Right forelimb (tissue), 1 donor: ENCODE results near the gene CFAP141.
"Not testable (repeated sequence)": the region's sequence is repeated elsewhere in the genome, so short reads cannot be mapped to it uniquely, and the experiment has no call there.

ENCODE experiments used
- DNase-seq: peaks from one replicate; pipeline ENCODE4 v3.0.0-alpha.2; 2018

CFAP141 gene

DNA sequence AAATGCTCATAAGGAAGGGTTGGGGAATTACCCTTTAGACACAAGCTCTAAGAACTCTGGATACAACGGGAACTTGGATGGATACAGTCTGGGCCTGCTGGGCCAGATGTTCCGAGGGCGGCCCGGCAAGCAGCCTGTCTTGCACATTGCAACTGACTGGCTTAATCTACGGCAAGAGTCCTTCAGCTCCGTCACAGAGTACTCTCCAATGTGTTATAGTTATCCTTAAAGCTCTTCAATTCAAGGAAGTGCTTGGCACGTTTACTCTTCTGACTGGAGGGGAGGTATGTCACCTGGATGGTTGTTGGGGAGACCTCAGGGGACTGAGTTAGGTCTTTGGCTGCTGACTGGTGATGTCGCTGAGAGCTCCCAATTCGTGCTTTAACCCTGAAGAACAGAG lies 1.1 kb upstream of the CFAP141 start:
- DNase-seq: no peak

DNA sequence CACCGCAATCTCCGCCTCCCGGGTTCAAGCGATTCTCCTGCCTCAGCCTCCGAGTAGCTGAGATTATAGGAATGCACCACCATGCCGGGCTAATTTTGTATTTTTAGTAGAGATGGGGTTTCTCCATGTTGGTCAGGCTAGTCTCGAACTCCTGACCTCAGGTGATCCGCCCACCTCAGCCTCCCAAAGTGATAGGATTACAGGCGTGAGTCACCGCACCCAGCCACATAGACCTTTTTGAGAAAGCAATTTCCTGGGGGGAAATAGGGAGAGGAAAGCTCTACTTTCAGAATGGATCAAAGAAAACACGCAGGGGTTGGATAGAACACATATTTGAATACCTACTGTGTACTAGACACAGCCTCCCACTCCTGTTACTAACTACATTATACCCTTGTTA lies 355 bp downstream of the CFAP141 start:
- not testable (repeated sequence) for DNase-seq

DNA sequence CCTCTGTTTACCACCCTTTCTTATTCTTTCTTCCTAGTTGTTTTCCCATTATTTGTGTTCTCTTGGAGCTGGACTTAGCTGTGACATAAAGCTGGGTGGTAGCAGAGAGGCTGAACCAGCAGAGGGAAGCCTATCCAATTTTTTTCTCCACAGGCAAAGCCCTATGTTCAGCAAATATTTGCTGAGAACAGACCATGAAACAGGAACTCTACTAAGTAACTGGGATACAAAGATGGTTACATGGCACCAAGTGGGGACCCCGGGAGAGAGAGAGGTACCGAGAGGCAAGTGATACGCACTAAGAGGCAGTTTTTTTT lies 6.6 kb downstream of the CFAP141 start:
- DNase-seq: no peak

DNA sequence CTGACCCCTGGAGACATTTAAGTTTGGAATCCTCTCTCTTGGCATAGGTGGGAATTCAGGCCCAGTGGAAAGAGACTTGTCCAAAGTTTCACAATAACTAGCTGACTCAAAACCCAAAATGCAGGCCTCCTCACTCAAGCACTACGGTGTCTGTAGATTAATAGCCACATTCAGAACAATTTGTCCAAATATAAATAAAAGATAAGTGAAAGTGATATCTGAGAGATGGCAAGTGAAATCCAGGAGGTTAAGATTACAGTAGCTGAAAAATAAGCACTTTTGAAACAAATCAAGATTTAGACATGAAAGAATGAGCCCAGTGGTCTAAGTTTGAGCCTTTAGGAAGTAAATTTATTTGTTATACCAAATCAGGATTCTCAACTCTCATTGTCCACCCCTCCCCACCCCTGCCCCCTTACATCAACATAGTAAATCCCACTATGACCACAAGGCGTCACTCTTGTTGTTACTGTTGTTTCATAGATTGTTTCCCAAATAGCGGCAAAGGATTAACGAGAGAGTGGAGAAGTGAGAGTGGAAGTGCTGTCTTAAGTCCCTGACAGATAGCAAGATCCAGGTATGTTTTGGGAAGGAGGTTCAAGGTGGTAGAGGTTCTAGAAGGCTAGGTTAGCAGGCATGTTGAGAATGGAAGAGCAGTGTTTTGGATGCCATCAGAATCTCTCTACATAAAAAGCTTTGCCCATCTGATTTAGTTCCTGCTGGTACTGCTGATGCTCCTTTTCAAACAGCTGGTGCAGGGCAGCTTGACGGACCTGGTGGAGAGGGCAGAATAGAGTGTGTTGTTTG lies 7.2 kb downstream of the CFAP141 start:
- no peak for DNase-seq

DNA sequence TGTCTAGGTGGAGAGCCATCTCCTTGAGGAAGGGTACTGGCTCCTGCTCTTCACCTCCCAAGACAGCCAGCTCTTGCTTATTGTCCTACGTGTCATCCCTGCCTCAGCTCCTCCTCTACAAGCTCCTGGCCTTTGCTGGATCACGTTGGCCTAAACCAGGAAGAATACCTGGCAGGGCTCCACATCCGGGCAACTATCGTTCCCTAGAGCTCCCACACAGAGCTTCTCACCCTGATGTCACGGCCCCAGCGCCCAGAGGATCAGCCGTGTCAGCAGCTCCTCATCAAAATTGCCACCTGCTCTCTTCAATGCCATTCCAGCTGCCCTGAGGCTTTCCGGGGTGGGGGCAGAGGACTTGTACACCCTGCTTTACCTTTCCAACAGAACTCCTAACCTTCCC lies 12.3 kb downstream of the CFAP141 start:
- no peak for DNase-seq

DNA sequence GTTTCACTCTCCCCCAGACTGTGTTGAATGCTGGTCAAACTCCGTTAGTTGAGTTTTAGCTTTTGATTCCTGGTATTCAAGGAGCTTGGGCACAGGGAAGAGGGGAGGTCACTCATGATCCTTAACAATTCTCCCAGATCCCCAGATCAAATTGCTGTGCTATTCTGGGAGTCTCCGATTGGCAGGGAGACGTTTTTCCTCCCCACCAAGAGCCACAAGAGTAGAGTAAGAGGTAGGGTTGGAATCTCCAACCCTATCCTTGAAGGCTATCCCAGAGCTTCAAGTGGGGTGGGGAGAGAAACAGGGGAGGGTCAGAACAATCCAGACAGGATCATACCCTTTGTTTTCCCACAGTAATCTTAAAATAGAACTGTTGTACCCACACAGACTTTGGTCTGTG lies 13.7 kb downstream of the CFAP141 start:
- DNase-seq: no peak

DNA sequence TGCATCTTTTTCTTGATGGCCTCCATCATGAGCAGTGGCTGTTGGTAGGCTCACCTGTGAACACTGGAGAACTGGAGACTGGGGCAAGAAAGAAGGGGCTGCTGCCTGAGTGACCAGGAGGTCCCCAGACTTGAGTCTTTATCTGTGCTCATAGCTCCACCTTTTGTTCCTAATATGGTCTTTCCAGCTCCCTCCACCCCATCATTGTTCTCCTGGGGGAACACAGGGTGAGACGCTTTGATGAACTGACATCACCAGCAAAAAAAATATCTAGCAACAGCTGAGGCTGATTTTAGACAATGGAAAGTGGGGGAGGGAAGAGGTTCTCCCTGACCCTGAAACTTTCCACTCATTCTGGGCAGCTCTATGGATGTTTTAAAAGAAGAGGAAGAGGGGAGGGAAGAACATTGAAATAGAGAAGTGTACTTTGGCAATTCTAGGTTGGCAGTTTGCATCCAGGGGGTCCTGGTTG lies 14.1 kb downstream of the CFAP141 start, which contains the start of gene TPM3:
Gene TPM3, minus strand, starts transcription at position 111 of the 472 bp plus-strand sequence. Its CDS starts 82 bp downstream, at position 29.
- DNase-seq: no peak

DNA sequence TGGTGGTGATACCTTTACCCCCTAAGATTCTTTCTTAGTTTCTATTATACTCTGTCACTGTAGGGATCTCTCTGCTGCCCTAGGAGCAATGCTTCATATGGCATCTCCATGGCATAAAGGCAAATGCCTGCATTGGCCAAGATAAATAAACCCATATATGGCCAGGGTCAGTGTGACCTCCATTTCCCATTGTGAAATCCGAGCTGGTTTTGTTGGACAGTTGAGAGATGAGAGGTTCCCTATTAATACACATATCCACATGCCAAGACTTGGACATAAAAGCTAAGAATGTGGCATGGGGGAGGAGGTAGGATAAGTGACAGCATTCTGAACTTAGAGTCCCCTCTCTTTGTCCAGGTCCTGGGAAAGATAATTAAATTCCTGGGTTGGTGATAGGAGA lies 15.6 kb downstream of the CFAP141 start:
- DNase-seq: no peak

DNA sequence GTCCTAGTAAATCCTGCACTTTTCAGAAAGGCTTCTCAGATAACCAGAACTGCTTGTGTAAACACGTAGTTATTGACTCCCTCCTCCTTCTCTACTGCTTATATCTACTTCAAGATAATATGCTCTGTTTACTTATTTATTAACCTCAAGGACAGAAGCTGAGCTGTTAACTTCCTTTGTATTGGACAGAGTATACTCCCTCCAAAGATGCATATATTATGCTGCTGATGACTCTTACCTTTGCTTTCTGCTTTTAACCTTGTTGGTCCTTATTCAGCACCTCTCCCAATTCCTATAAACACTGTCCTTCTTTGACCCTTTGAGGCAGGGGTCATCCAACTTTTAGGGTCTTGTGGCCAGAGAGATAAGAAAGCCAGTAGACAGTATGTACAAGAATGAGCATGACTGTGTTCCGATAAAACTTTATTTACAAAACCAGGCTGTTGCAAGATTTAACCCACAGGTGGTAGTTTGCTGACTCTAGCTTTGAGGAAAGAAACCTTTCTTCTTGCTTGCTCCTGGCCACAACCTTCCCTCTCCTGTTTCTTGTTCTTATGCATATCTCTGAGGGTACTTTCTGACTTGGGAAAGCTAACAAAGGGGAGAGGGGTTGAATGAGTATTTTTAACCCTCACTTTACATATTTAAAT lies 19.2 kb downstream of the CFAP141 start:
- no peak for DNase-seq

DNA sequence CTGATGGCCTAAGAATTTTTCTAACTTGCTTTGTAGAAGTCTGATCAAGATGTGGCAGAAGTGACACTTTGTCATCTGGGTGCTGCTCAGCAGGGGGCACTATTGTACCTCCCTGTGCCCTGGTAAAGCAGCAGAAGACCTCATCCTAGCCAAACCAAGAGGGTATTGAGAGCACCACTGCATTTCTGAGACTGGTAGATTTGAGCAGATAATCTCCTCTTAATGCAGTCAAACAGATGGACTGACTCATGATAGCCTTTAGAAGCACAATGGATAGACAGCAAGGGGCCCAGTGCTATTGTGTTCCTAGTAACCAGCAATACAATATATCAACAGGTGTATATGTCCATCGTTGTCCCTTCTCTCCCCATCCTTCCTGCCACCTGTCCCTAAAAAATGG lies 20.0 kb downstream of the CFAP141 start:
- DNase-seq: no peak

DNA sequence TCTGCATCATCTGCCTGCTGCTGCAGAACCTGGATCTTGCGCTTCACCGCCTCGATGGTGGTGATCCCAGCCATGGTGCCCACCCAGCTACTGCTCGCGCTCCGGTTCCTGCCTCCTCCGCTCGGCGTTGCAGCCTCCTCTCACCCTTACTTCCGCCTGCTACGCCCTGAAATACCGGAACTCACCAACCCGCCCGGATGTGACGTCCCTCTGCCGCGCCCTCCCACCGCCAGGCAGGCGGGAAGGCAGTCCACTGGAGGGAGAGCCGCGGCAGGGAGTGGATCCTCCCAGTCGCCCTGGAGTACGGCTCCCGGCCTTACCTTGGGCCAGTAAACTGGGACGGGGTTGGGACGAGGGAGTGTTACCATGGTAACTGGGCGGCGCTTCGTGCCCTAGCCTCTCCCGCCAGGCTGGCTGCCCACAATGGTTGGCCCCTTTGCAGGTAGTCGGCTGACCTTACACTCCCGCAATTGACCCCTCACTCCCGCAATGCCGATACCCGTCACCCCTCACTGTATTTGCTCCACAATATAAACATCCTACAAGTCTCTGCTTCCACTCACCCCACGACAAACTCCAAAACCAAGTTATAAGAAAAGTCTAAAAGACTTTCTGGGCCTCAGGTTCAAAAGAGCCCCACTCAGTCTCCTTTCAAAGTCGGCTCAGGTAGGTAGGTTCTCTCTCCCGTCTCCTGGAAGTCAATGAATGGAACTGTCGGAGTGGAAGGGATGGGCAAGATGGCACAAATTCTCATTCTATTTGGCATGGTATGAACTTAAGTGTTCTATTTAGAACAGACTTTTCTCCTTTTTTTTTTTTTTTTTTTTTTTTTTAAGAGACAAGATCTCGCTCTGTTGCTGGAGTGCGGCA lies 22.9 kb downstream of the CFAP141 start:
- peak; percentile 98 for DNase-seq

DNA sequence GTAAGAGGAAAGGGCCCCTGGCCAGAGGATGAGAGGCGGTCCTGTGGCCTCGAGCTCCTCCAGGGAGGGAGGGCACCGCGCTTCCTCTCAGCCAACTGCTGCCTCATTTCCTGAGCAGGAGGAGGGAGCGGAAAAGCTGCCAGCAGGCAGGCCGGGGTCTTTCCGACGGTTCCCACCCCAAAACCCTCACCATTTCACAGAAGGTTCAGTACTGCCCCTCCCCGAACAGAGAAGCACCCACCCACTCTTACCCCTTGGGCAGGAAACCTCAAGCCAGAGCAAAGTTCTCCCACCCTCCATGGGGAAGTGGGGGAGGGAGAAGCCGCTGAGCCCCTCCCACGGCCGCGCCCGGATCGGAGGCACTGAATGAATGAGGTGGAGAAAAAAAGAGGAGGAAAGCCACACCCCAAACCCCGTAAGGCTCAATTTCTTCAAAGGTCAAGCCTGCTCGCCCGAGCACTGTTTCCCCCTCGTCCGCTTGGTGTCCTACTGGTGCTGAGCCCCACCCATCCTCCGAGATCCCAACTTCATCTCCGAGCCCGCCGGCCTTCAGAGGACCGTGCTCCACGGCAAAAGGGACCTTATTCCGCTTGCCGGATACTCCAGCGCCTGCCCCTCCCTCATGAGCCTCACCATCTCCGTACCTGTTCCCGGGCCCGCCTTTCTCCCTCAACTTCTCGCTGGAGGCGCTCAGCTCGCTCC lies 23.6 kb downstream of the CFAP141 start:
- DNase-seq: peak; percentile 83

DNA sequence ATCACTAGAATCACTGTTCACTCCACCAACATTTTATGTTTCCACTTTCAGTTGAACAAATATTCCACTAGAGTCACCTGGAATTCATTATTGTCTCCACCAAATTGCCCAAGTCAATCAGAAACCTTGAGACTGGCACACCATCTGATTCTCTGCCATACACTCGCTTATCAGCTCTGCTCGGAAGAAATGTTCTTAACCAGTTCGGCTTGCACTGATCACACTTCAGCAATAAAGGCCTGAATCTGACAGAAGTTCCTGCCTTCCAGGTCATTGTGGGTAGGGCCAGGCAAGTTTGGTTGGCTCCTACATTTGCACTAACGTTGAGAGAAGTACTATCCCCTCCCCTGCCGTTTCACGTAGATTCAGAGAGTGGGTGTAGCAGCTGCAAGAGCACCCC lies 24.2 kb downstream of the CFAP141 start:
- no peak for DNase-seq

DNA sequence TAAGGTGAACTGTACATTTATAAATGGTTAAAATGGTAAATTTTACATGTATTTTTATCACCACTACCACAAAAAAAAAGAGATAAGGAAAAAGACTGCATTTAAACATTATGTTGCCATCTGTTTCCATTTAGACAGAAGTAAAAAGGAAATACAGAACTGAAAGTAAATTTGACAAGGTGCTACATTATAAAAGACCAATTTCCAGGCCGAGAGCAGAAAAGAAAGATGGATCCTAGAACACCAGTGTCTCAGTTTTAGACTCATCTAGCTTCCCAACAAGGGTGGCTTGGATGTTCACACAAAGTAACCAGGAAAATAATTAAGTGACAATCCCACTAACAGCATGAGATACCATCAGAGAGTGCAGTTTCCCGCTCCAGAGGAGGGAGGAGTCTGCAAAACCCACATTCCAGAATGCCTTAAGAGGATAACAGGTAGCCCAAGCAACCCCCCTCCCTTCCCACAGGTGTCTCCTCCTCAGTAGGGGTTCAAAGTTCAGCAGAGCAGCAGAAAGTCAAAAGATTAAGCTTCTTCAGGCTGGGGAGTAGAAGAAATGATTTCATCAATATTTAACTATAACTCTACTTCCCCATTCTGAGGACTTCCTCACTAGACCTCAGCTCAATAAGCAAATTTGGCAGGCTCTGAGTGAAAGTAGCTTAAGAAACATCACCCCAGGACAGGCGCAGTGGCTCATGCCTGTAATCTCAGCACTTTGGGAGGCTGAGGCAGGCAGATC lies 26.0 kb downstream of the CFAP141 start:
- DNase-seq: no peak

DNA sequence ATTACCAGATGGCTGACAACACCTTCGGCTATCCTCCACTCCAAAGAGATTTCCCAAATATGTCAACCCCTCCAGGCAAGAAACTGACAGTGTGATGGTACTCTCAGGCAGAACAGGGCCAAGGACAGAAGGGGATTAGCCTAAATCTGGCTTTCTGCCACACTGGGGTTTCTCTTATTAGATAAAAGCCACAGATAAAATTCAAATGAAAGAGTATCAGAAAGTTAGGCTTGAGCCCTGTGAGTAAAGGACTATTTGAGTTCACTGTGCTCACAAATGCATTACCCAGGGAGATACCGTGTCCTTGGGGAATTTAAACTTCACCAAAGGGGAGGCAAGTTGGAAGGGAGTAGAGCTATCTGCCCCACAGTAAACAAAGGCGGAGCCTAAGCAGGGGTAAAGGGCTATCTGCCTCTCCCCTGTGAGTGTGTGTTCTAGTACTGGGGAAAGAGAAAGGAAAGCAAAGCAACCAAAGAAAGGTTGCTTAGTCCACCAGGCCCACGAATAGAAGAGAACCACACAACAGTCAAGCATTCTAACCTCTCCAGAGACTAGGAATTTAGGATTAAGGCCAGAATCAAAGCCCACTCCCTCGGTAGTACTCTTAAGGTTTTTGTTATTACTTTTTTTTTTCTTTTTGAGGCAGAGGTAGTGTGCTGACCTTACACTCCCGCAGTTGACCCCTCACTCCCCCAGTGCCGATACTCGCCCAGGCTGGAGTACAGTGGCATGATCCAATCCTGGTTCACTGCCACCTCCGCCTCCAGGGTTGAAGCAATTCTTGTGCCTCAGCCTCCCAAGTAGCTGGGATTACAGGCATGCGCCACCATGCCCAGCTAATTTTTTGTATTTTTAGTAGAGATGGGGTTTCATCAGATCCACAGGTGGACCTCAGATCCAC lies 27.0 kb downstream of the CFAP141 start:
- no peak for DNase-seq

DNA sequence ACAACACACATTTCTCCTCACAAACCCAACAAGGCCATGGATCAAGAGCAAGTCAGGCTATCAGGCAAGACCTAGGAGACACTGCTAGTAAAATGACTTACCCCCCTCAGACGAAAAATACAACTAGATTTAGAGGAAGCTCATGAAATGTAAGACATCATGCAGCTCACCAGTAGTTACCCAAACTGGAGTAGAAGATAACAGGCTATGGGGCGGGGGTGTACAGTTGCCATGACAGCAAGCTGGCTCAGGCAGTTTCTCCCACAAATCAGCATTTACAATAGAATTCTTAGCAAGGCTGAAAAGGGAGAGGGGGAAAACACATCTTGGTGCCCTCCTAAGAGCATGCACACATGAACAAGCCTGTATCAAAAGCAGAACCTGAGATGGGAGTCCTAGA lies 28.1 kb downstream of the CFAP141 start:
- DNase-seq: no peak

DNA sequence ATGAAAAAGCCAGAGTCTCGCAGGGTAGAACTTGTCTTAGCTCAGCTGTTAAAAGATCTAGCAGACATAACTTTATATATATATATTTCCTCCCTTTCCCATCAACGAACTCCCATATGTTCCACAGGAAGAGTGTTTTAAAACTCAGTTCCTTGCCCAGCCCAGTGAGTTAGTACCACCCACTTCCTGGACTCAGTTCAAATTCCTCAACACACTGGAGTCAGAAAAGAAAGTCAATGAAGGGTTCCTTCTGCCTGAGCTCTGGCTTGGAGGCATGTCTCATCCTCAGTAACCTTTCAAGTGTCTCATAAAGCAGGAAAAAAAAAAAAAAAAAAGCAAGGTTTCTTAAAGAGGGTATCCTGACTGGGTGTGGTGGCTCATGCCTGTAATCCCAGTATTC lies 29.8 kb downstream of the CFAP141 start:
- no peak for DNase-seq

DNA sequence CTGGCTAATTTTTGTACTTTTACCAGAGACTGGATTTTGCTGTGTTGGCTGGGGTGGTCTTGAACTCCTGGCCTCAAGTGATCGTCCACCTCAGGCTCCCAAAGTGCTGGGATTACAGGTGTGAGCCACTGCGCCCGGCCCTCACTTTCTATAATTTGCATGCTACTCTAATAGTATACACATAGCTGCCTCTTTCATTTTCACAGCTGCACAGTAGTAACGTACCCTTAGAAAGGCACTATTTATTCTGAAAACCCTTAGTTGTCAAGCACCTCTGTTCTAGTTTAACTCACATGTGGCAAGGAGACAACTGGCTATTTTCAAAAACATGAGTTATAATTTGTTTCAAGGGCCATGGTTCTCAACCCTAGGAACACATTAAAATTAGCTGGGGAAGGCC lies 31.5 kb downstream of the CFAP141 start:
- no peak for DNase-seq

DNA sequence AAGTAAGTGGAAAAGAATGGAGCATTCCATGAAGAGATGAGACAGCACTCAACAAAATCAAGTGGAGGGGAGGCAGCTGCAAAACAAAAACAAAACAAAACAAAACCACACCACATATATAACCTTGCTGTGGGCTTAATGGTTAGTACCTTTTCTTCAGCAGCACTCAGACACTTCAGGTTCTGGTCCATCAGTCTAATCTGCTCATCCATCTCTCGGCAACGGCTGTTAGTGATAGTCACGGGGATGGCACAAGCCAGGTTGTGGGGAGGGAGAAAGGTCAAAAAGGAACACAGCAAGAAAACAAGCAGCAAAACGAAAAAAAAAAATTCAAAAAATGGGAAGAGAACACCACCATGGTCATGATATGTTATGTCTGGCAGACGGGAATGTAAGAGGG lies 34.3 kb downstream of the CFAP141 start:
- no peak for DNase-seq

DNA sequence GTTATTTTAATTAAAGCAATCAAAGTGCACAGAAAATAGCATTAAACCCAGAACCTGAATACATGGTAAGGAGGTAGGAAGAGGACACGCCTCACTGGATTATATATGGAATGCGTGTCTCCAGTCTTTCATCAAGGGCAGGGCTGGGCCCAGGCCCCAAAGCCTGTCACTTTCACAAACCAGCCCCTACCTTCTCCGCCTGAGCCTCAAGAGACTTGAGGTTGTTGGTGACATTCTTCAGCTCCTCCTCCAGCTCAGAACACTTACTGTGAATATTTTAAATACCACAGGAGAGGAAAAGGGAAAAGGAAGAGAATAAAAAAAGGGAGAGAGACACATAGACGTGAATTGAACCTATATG lies 34.9 kb downstream of the CFAP141 start:
- no peak for DNase-seq

DNA sequence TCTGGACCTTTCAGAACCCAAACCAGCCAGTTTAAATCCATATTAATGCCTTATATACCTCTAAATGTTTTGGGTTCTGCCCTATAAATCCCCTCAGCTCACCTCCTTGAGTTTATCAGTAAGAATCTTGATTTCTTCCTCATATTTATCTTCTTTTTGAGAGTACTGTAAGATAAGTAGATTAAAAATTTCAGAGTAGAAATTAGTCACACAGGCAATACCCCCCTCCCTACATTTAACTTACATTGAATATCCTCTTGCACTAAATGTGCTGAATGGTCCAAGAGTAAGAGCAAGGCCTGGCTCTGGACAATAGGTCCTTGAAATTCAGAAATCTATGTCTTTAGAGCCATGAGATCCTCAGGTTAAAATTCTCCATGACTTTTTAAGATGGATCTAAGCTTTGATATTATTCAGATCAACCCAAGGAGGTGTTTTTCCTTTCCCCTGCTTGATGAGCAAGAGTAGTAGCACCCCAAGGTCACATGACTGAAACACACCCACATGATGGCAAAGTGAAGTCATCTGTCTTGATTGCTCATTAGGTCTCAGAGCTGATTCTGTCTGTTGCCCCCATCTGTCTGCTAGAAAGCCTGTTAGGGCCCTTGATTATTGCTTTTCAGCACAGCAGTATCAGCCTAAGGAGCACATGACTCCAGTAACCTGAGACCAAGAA lies 35.4 kb downstream of the CFAP141 start:
- no peak for DNase-seq
